Esophagus squamous epithelium (tissue), 4 donors: ENCODE measurements around the gene CIRBP.

Experiments used
- CTCF ChIP-seq, 6 experiments: fragments of 450-650 bp in 4 of 6; fragments of 200-600 bp in 2 of 6; sonication (generic) in 2 of 6; IDR thresholded peaks; one replicate each; pipeline ENCODE4 v1.5.1; 2016 to 2019; ENCODE audit warnings: antibody characterized with exemption in 6 of 6, mild to moderate bottlenecking in 4 of 6, moderate library complexity in 4 of 6
- POLR2A ChIP-seq, 4 donors: fragments of 450-650 bp; IDR thresholded peaks; one replicate each; pipeline ENCODE4 v1.6.1; 2017; ENCODE audit warnings: antibody characterized with exemption in 4 of 4, mild to moderate bottlenecking in 4 of 4, moderate library complexity in 3 of 4

- no peak for TF ChIP-seq CTCF (IDR thresholded peaks at IDR 0.05)
- no peak for TF ChIP-seq POLR2A (IDR thresholded peaks at IDR 0.05)
Observed at GRCh38 chr19:1299801-1300200, 30.7 kb downstream of the CIRBP start.
